ENCODE results near the gene SLC16A10. TPM values are rescaled to one million over a fixed set of nuclear protein-coding genes. Genes with fewer than 3 reads are reported as not detected.

SLC16A10 gene
- total and polyA plus RNA-seq, 2 donors from 2014 or later = 3.7 to 5.9 TPM

GRCh38 chr6:111113336-111114086, 26.2 kb downstream of the SLC16A10 start:
- Histone ChIP-seq H3K4me1 (ENCODE audit: control insufficient read depth in 2 of 3, insufficient read depth in 2 of 3, low read depth in 1 of 3, low read length in 3 of 3) (peaks cover 0 to 8% (median 3%) of the 10 kb centered on the region in 3 donors), H3K36me3 (ENCODE audit: control insufficient read depth in 2 of 3, insufficient read depth in 3 of 3, low read length in 3 of 3) (no peaks in the 10 kb centered on the region), H3K9me3 (ENCODE audit: control insufficient read depth in 2 of 3, insufficient read depth in 1 of 3, low read length in 3 of 3) (no peaks in the 10 kb centered on the region), H3K9ac (ENCODE audit: low read length in 3 of 3) (peak overlapping the region in 1 of 3 donors; percentile 4), H3K27me3 (ENCODE audit: control insufficient read depth, insufficient read depth, low read length) (no peaks in the 10 kb centered on the region), H3K27ac (ENCODE audit: low read depth in 2 of 2, low read length in 2 of 2) (peak overlapping the region; percentile 19 to 33), H3K4me3 (ENCODE audit: low read length in 3 of 3) (no peak overlapping the region)
- no peak for TF ChIP-seq CTCF (IDR thresholded peaks at IDR 0.05; ENCODE audit: borderline replicate concordance, extremely low read depth, insufficient read depth)
- peak in 1 of 5 donors; percentile 24 for DNase-seq
- no peak for FAIRE-seq
- intact Hi-C loops (cut with DNase I) = no loop called here

GRCh38 chr6:111114087-111114443, 26.8 kb downstream of the SLC16A10 start:
- no peak for TF ChIP-seq CTCF (IDR thresholded peaks at IDR 0.05; ENCODE audit: borderline replicate concordance, extremely low read depth, insufficient read depth)
- DNase-seq (no peak), FAIRE-seq (no peak)
- Histone ChIP-seq H3K27ac (ENCODE audit: low read depth in 2 of 2, low read length in 2 of 2) (no peak overlapping the region), H3K9ac (ENCODE audit: low read length in 3 of 3) (no peak overlapping the region), H3K36me3 (ENCODE audit: control insufficient read depth in 2 of 3, insufficient read depth in 3 of 3, low read length in 3 of 3) (no peaks in the 10 kb centered on the region), H3K4me3 (ENCODE audit: low read length in 3 of 3) (no peak overlapping the region), H3K4me1 (ENCODE audit: control insufficient read depth in 2 of 3, insufficient read depth in 2 of 3, low read depth in 1 of 3, low read length in 3 of 3) (peaks cover 0 to 8% (median 3%) of the 10 kb centered on the region in 3 donors), H3K27me3 (ENCODE audit: control insufficient read depth, insufficient read depth, low read length) (no peaks in the 10 kb centered on the region), H3K9me3 (ENCODE audit: control insufficient read depth in 2 of 3, insufficient read depth in 1 of 3, low read length in 3 of 3) (no peaks in the 10 kb centered on the region)
- intact Hi-C loops (cut with DNase I) = no loop called here

- Histone ChIP-seq H3K4me3 (ENCODE audit: low read length in 3 of 3) (no peak overlapping the region), H3K9me3 (ENCODE audit: control insufficient read depth in 2 of 3, insufficient read depth in 1 of 3, low read length in 3 of 3) (no peaks in the 10 kb centered on the region), H3K4me1 (ENCODE audit: control insufficient read depth in 2 of 3, insufficient read depth in 2 of 3, low read depth in 1 of 3, low read length in 3 of 3) (peaks cover 0 to 8% (median 3%) of the 10 kb centered on the region in 3 donors), H3K36me3 (ENCODE audit: control insufficient read depth in 2 of 3, insufficient read depth in 3 of 3, low read length in 3 of 3) (no peaks in the 10 kb centered on the region), H3K27me3 (ENCODE audit: control insufficient read depth, insufficient read depth, low read length) (no peaks in the 10 kb centered on the region), H3K9ac (ENCODE audit: low read length in 3 of 3) (no peak overlapping the region), H3K27ac (ENCODE audit: low read depth in 2 of 2, low read length in 2 of 2) (no peak overlapping the region)
- FAIRE-seq (no peak), DNase-seq (no peak)
- intact Hi-C loops (cut with DNase I) = no loop called here
- no peak for TF ChIP-seq CTCF (IDR thresholded peaks at IDR 0.05; ENCODE audit: borderline replicate concordance, extremely low read depth, insufficient read depth)
Measured at GRCh38 chr6:111114482-111114881, 27.2 kb downstream of the SLC16A10 start.
